ENCODE results near the gene RNF14.
A peak's percentile ranks its signal among the peaks of the same experiment; 100 is the strongest.
"Not testable (repeated sequence)": the region's sequence is repeated elsewhere in the genome, so short reads cannot be mapped to it uniquely, and the experiment has no call there.

Gene RNF14

GRCh38 chr5:142013734-142014521, 45.0 kb downstream of the RNF14 start:
- DNase-seq (ENCODE audit: low read depth in 2 of 2) = no peak

- DNase-seq (ENCODE audit: low read depth in 2 of 2) = no peak
These were observed 46.1 kb downstream of the RNF14 start for GRCh38 chr5:142014911-142015584.

- no peak for DNase-seq (ENCODE audit: low read depth in 2 of 2)
These were observed 47.1 kb downstream of the RNF14 start for GRCh38 chr5:142015781-142016533.

GRCh38 chr5:142016556-142016955, 47.7 kb downstream of the RNF14 start:
- DNase-seq (ENCODE audit: low read depth in 2 of 2) = no peak

- DNase-seq (ENCODE audit: low read depth in 2 of 2) = no peak
These were observed 49.0 kb downstream of the RNF14 start for GRCh38 chr5:142017832-142018427.

- no peak for DNase-seq (ENCODE audit: low read depth in 2 of 2)
These were observed 51.3 kb downstream of the RNF14 start for GRCh38 chr5:142020122-142020659.

- DNase-seq (ENCODE audit: low read depth in 2 of 2) = no peak
These were observed 54.9 kb downstream of the RNF14 start for GRCh38 chr5:142023836-142024235.

GRCh38 chr5:142024771-142025304, 55.9 kb downstream of the RNF14 start:
- DNase-seq (ENCODE audit: low read depth in 2 of 2) = peak; percentile 49 to 66

GRCh38 chr5:142025637-142026036, 56.7 kb downstream of the RNF14 start:
- no peak for DNase-seq (ENCODE audit: low read depth in 2 of 2)

GRCh38 chr5:142032150-142032549, 63.2 kb downstream of the RNF14 start:
- DNase-seq (ENCODE audit: low read depth in 2 of 2) = no peak

GRCh38 chr5:142032747-142033631, 64.1 kb downstream of the RNF14 start:
- DNase-seq (ENCODE audit: low read depth in 2 of 2) = no peak

- DNase-seq (ENCODE audit: low read depth in 2 of 2) = not testable (repeated sequence)
These were observed 65.0 kb downstream of the RNF14 start for GRCh38 chr5:142033632-142034567.

GRCh38 chr5:142034994-142035393, 66.1 kb downstream of the RNF14 start:
- no peak for DNase-seq (ENCODE audit: low read depth in 2 of 2)

- no peak for DNase-seq (ENCODE audit: low read depth in 2 of 2)
These were observed 68.0 kb downstream of the RNF14 start for GRCh38 chr5:142036918-142037317.

GRCh38 chr5:142037599-142037998, 68.7 kb downstream of the RNF14 start:
- not testable (repeated sequence) for DNase-seq (ENCODE audit: low read depth in 2 of 2)

GRCh38 chr5:142038735-142039134, 69.8 kb downstream of the RNF14 start:
- no peak for DNase-seq (ENCODE audit: low read depth in 2 of 2)
